WTC11 (cell line): Measurements from ENCODE around the gene AGPS. TPM values are rescaled to one million over a fixed set of nuclear protein-coding genes. Genes with fewer than 3 reads are reported as not detected.

Experiments
- ATAC-seq: fragments of 200-7000 bp; cut with Tn5 transposase; 2 replicates; pipeline ENCODE4 v1.10.0; 2021; ENCODE audit warnings: mild to moderate bottlenecking, moderate library complexity
- CTCF ChIA-PET: fragments of 300-600 bp; sonication (Branson Sonifier 250); formaldehyde crosslinking; loops from one replicate; lab custom pipeline; 2021; ENCODE audit warnings: antibody characterized with exemption; lab: Charles Lee
- POLR2A ChIA-PET: fragments of 350-600 bp; sonication (Branson Sonifier 250); formaldehyde crosslinking; loops from one replicate; lab custom pipeline; 2021; ENCODE audit warnings: antibody characterized with exemption; lab: Charles Lee
- DNase-seq: peaks from one replicate; pipeline ENCODE4 v3.0.0; 2021; ENCODE audit warnings: low spot score
- H3K27ac Mint-ChIP-seq: 2 replicates; pipeline ENCODE4 v1.8.0; 2021; ENCODE audit warnings: mixed read lengths
- H3K27me3 Mint-ChIP-seq: 2 replicates; pipeline ENCODE4 v1.8.0; 2021; ENCODE audit warnings: low read depth, mild to moderate bottlenecking, moderate library complexity, mixed read lengths
- H3K36me3 Mint-ChIP-seq: 2 replicates; pipeline ENCODE4 v1.8.0; 2021; ENCODE audit warnings: mixed read lengths
- H3K4me1 Mint-ChIP-seq: 2 replicates; pipeline ENCODE4 v1.8.0; 2022; ENCODE audit warnings: mixed read lengths
- H3K4me3 Mint-ChIP-seq: 2 replicates; pipeline ENCODE4 v1.8.0; 2021; ENCODE audit warnings: mild to moderate bottlenecking, moderate library complexity, mixed read lengths
- H3K9me3 Mint-ChIP-seq: 2 replicates; pipeline ENCODE4 v1.8.0; 2021; ENCODE audit warnings: mixed read lengths
- CREB1 ChIP-seq: sonication (generic); formaldehyde crosslinking; IDR thresholded peaks from 2 replicates; pipeline ENCODE4 v1.8.0; 2023; ENCODE audit warnings: mild to moderate bottlenecking, missing genetic modification reagents
- CREM ChIP-seq: sonication (generic); formaldehyde crosslinking; IDR thresholded peaks from 2 replicates; pipeline ENCODE4 v1.8.1; 2022; ENCODE audit warnings: mild to moderate bottlenecking, missing genetic modification reagents, moderate library complexity
- FOXK1 ChIP-seq: sonication (generic); formaldehyde crosslinking; IDR thresholded peaks from 2 replicates; pipeline ENCODE4 v1.8.0; 2022; ENCODE audit warnings: mild to moderate bottlenecking, moderate library complexity, missing genetic modification reagents
- GRHL2 ChIP-seq: fragments of 250-450 bp; sonication (Bioruptor Pico); IDR thresholded peaks from 2 replicates; pipeline ENCODE4 v1.8.0; 2022; ENCODE audit warnings: mild to moderate bottlenecking, moderate library complexity; ENCODE audit not compliant: insufficient replicate concordance, severe bottlenecking
- GTF2I ChIP-seq: fragments of 250-450 bp; sonication (Bioruptor Pico); conservative IDR thresholded peaks from 2 replicates; pipeline ENCODE4 v1.4.0; 2021; ENCODE audit warnings: mild to moderate bottlenecking
- JAZF1 ChIP-seq: fragments of 250-450 bp; sonication (Bioruptor Pico); IDR thresholded peaks from 2 replicates; pipeline ENCODE4 v1.9.0; 2021; ENCODE audit warnings: moderate library complexity, mild to moderate bottlenecking, inconsistent platforms
- JUN ChIP-seq: sonication (generic); formaldehyde crosslinking; IDR thresholded peaks from 2 replicates; pipeline ENCODE4 v1.8.0; 2023; ENCODE audit warnings: mild to moderate bottlenecking, missing genetic modification reagents
- KAT7 ChIP-seq: sonication (generic); formaldehyde crosslinking; IDR thresholded peaks from 2 replicates; pipeline ENCODE4 v1.8.1; 2023; ENCODE audit warnings: missing genetic modification reagents, mild to moderate bottlenecking, borderline replicate concordance
- NFATC4 ChIP-seq: fragments of 250-450 bp; sonication (Bioruptor Pico); IDR thresholded peaks from 2 replicates; pipeline ENCODE4 v1.9.0; 2021; ENCODE audit warnings: mild to moderate bottlenecking
- NR3C1 ChIP-seq: sonication (generic); formaldehyde crosslinking; conservative IDR thresholded peaks from 2 replicates; pipeline ENCODE4 v1.8.1; 2023; ENCODE audit warnings: low read depth, mild to moderate bottlenecking, missing genetic modification reagents
- OVOL2 ChIP-seq: fragments of 250-450 bp; sonication (Bioruptor Pico); IDR thresholded peaks from 2 replicates; pipeline ENCODE4 v1.9.0; 2021; ENCODE audit warnings: mild to moderate bottlenecking, borderline replicate concordance
- SMAD4 ChIP-seq: sonication (generic); formaldehyde crosslinking; IDR thresholded peaks from 2 replicates; pipeline ENCODE4 v1.8.0; 2022; ENCODE audit warnings: mild to moderate bottlenecking, missing genetic modification reagents
- TEAD4 ChIP-seq: sonication (generic); formaldehyde crosslinking; IDR thresholded peaks from 2 replicates; pipeline ENCODE4 v1.8.0; 2022; ENCODE audit warnings: mild to moderate bottlenecking, missing genetic modification reagents
- ZNF219 ChIP-seq: sonication (generic); formaldehyde crosslinking; IDR thresholded peaks from 2 replicates; pipeline ENCODE4 v1.8.0; 2023; ENCODE audit warnings: missing genetic modification reagents, mild to moderate bottlenecking, borderline replicate concordance
- ZNF232 ChIP-seq: sonication (generic); formaldehyde crosslinking; IDR thresholded peaks from 2 replicates; pipeline ENCODE4 v1.8.0; 2022; ENCODE audit warnings: mild to moderate bottlenecking, missing genetic modification reagents
- ZNF416 ChIP-seq: fragments of 250-450 bp; sonication (Bioruptor Pico); IDR thresholded peaks from 2 replicates; pipeline ENCODE4 v1.9.0; 2021; ENCODE audit warnings: mild to moderate bottlenecking, inconsistent platforms
- ZNF423 ChIP-seq: fragments of 250-450 bp; sonication (Bioruptor Pico); IDR thresholded peaks from 2 replicates; pipeline ENCODE4 v2.1.2; 2022; ENCODE audit warnings: mild to moderate bottlenecking, moderate library complexity
- total RNA-seq: library from RNA; stranded (reverse); gene quantifications from 3 replicates; pipeline ENCODE4 v1.2.3, GENCODE V29; 2021
- TF ChIP-seq, protein P1 (sequence below): fragments of 250-450 bp; sonication (Bioruptor Pico); IDR thresholded peaks from 2 replicates; pipeline ENCODE4 v1.8.0; 2021; ENCODE audit warnings: mild to moderate bottlenecking
- TF ChIP-seq, protein P2 (sequence below): sonication (generic); formaldehyde crosslinking; IDR thresholded peaks from 2 replicates; pipeline ENCODE4 v1.8.1; 2023; ENCODE audit warnings: mild to moderate bottlenecking, missing genetic modification reagents, borderline replicate concordance
- TF ChIP-seq, protein P3 (sequence below): fragments of 200-600 bp; IDR thresholded peaks from 2 replicates; pipeline ENCODE4 v1.8.0; 2022; ENCODE audit warnings: antibody characterized with exemption
- TF ChIP-seq, protein P4 (sequence below): fragments of 250-450 bp; sonication (Bioruptor Pico); IDR thresholded peaks from 2 replicates; pipeline ENCODE4 v1.9.0; 2021; ENCODE audit warnings: mild to moderate bottlenecking
- TF ChIP-seq, protein P5 (sequence below): sonication (generic); formaldehyde crosslinking; IDR thresholded peaks from 2 replicates; pipeline ENCODE4 v1.8.0; 2022; ENCODE audit warnings: mild to moderate bottlenecking, missing genetic modification reagents
- TF ChIP-seq, protein P6 (sequence below): sonication (generic); formaldehyde crosslinking; IDR thresholded peaks from 2 replicates; pipeline ENCODE4 v1.8.1; 2022; ENCODE audit warnings: mild to moderate bottlenecking, missing genetic modification reagents, moderate library complexity, borderline replicate concordance
- TF ChIP-seq, protein P7 (sequence below): sonication (generic); formaldehyde crosslinking; IDR thresholded peaks from 2 replicates; pipeline ENCODE4 v1.8.0; 2022; ENCODE audit warnings: missing genetic modification reagents

AGPS gene
- total RNA-seq, 1 experiment from 2014 or later, result 60.8 TPM

DNA sequence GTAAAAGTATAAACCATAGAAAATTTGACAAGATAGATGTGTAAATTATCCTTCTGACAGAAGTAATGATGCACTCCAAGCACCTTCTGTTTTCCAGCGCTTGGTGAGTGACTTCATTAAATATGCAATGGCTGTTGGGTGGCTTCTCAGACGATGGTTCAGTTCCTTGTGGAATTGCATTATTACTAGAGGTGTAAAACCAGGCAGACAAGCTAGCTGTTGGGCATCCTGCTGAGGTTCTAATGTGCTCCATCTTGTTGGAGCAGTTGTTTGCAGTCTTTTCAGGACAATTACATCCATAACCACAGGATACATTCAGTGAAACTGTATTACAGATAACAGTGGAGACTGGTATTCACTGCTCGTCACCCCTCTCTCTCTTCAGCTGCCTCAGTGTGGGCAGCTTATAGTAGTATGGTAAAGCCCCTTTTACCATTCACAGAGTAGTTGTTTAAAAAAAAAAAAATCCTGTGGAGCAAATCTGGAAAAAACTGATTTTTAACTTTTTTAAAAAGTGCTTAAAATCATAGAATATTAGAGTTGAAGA lies 143.5 kb downstream of the AGPS start (continued):
- TF ChIP-seq NR3C1 (CRISPR knock-in tag), result no peak
- no peak for TF ChIP-seq NFATC4 (CRISPR knock-in tag)
- TF ChIP-seq, protein P1, sequence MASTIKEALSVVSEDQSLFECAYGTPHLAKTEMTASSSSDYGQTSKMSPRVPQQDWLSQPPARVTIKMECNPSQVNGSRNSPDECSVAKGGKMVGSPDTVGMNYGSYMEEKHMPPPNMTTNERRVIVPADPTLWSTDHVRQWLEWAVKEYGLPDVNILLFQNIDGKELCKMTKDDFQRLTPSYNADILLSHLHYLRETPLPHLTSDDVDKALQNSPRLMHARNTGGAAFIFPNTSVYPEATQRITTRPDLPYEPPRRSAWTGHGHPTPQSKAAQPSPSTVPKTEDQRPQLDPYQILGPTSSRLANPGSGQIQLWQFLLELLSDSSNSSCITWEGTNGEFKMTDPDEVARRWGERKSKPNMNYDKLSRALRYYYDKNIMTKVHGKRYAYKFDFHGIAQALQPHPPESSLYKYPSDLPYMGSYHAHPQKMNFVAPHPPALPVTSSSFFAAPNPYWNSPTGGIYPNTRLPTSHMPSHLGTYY (CRISPR knock-in tag), result no peak
- TF ChIP-seq ZNF423 (CRISPR knock-in tag), result no peak
- TF ChIP-seq, protein P2, sequence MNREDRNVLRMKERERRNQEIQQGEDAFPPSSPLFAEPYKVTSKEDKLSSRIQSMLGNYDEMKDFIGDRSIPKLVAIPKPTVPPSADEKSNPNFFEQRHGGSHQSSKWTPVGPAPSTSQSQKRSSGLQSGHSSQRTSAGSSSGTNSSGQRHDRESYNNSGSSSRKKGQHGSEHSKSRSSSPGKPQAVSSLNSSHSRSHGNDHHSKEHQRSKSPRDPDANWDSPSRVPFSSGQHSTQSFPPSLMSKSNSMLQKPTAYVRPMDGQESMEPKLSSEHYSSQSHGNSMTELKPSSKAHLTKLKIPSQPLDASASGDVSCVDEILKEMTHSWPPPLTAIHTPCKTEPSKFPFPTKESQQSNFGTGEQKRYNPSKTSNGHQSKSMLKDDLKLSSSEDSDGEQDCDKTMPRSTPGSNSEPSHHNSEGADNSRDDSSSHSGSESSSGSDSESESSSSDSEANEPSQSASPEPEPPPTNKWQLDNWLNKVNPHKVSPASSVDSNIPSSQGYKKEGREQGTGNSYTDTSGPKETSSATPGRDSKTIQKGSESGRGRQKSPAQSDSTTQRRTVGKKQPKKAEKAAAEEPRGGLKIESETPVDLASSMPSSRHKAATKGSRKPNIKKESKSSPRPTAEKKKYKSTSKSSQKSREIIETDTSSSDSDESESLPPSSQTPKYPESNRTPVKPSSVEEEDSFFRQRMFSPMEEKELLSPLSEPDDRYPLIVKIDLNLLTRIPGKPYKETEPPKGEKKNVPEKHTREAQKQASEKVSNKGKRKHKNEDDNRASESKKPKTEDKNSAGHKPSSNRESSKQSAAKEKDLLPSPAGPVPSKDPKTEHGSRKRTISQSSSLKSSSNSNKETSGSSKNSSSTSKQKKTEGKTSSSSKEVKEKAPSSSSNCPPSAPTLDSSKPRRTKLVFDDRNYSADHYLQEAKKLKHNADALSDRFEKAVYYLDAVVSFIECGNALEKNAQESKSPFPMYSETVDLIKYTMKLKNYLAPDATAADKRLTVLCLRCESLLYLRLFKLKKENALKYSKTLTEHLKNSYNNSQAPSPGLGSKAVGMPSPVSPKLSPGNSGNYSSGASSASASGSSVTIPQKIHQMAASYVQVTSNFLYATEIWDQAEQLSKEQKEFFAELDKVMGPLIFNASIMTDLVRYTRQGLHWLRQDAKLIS (CRISPR knock-in tag), result no peak
- no peak for TF ChIP-seq SMAD4 (CRISPR knock-in tag)
- no peak for TF ChIP-seq TEAD4 (CRISPR knock-in tag)
- TF ChIP-seq, protein P3, sequence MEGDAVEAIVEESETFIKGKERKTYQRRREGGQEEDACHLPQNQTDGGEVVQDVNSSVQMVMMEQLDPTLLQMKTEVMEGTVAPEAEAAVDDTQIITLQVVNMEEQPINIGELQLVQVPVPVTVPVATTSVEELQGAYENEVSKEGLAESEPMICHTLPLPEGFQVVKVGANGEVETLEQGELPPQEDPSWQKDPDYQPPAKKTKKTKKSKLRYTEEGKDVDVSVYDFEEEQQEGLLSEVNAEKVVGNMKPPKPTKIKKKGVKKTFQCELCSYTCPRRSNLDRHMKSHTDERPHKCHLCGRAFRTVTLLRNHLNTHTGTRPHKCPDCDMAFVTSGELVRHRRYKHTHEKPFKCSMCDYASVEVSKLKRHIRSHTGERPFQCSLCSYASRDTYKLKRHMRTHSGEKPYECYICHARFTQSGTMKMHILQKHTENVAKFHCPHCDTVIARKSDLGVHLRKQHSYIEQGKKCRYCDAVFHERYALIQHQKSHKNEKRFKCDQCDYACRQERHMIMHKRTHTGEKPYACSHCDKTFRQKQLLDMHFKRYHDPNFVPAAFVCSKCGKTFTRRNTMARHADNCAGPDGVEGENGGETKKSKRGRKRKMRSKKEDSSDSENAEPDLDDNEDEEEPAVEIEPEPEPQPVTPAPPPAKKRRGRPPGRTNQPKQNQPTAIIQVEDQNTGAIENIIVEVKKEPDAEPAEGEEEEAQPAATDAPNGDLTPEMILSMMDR, result no peak
- TF ChIP-seq KAT7 (CRISPR knock-in tag), result no peak
- TF ChIP-seq GRHL2 (CRISPR knock-in tag), result no peak
- TF ChIP-seq JUN, result no peak

DNA sequence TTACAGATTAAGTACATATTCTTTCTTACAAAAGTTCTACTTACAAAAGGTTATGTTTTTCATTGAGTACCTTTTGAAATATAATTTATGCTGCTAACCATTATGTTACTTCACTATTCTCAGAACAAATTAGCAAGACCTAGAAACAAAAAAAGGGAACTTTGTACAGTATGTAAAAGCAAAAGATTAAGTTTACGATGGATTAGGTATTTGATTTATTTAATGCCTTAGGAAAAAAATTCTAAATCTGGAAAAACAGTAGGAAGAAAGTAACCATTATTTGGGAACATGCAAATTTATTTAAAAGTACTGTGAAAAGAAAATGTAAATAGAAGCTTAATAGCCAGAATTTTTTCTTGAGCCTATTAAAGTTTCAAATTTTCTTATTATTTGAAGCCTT lies 144.6 kb downstream of the AGPS start:
- H3K4me3 Mint-ChIP-seq, result no peak overlapping the region
- TF ChIP-seq OVOL2 (CRISPR knock-in tag), result no peak
- no peak for TF ChIP-seq ZNF219
- TF ChIP-seq CREB1, result no peak
- no peak for TF ChIP-seq TEAD4 (CRISPR knock-in tag)
- TF ChIP-seq, protein P4, sequence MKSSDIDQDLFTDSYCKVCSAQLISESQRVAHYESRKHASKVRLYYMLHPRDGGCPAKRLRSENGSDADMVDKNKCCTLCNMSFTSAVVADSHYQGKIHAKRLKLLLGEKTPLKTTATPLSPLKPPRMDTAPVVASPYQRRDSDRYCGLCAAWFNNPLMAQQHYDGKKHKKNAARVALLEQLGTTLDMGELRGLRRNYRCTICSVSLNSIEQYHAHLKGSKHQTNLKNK, result no peak
- TF ChIP-seq, protein P5, sequence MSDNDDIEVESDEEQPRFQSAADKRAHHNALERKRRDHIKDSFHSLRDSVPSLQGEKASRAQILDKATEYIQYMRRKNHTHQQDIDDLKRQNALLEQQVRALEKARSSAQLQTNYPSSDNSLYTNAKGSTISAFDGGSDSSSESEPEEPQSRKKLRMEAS (CRISPR knock-in tag), result no peak
- no peak for TF ChIP-seq GTF2I
- TF ChIP-seq, protein P6, sequence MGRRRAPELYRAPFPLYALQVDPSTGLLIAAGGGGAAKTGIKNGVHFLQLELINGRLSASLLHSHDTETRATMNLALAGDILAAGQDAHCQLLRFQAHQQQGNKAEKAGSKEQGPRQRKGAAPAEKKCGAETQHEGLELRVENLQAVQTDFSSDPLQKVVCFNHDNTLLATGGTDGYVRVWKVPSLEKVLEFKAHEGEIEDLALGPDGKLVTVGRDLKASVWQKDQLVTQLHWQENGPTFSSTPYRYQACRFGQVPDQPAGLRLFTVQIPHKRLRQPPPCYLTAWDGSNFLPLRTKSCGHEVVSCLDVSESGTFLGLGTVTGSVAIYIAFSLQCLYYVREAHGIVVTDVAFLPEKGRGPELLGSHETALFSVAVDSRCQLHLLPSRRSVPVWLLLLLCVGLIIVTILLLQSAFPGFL, result no peak
- no peak for TF ChIP-seq FOXK1 (CRISPR knock-in tag)
- no peak for TF ChIP-seq CREM (CRISPR knock-in tag)
- TF ChIP-seq ZNF416 (CRISPR knock-in tag), result no peak
- TF ChIP-seq, protein P7, sequence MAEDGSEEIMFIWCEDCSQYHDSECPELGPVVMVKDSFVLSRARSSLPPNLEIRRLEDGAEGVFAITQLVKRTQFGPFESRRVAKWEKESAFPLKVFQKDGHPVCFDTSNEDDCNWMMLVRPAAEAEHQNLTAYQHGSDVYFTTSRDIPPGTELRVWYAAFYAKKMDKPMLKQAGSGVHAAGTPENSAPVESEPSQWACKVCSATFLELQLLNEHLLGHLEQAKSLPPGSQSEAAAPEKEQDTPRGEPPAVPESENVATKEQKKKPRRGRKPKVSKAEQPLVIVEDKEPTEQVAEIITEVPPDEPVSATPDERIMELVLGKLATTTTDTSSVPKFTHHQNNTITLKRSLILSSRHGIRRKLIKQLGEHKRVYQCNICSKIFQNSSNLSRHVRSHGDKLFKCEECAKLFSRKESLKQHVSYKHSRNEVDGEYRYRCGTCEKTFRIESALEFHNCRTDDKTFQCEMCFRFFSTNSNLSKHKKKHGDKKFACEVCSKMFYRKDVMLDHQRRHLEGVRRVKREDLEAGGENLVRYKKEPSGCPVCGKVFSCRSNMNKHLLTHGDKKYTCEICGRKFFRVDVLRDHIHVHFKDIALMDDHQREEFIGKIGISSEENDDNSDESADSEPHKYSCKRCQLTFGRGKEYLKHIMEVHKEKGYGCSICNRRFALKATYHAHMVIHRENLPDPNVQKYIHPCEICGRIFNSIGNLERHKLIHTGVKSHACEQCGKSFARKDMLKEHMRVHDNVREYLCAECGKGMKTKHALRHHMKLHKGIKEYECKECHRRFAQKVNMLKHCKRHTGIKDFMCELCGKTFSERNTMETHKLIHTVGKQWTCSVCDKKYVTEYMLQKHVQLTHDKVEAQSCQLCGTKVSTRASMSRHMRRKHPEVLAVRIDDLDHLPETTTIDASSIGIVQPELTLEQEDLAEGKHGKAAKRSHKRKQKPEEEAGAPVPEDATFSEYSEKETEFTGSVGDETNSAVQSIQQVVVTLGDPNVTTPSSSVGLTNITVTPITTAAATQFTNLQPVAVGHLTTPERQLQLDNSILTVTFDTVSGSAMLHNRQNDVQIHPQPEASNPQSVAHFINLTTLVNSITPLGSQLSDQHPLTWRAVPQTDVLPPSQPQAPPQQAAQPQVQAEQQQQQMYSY (CRISPR knock-in tag), result no peak
- no peak for TF ChIP-seq JAZF1 (CRISPR knock-in tag)
- TF ChIP-seq ZNF232 (CRISPR knock-in tag), result no peak
- TF ChIP-seq, all 79 proteins: peak for 0
- Mint-ChIP-seq H3K4me1 (peaks cover 34% of the 10 kb centered on the region), H3K27ac (no peak overlapping the region), H3K36me3 (no peaks in the 10 kb centered on the region), H3K27me3 (no peaks in the 10 kb centered on the region), H3K9me3 (peaks cover 3% of the 10 kb centered on the region; the same call in 1 of the 2 replicates)
- DNase-seq (no peak), ATAC-seq (no peak)
- CTCF ChIA-PET, result no interaction called here
- POLR2A ChIA-PET, result no interaction called here
